Measurements from ENCODE around the gene PELI3.

PELI3 gene

DNA sequence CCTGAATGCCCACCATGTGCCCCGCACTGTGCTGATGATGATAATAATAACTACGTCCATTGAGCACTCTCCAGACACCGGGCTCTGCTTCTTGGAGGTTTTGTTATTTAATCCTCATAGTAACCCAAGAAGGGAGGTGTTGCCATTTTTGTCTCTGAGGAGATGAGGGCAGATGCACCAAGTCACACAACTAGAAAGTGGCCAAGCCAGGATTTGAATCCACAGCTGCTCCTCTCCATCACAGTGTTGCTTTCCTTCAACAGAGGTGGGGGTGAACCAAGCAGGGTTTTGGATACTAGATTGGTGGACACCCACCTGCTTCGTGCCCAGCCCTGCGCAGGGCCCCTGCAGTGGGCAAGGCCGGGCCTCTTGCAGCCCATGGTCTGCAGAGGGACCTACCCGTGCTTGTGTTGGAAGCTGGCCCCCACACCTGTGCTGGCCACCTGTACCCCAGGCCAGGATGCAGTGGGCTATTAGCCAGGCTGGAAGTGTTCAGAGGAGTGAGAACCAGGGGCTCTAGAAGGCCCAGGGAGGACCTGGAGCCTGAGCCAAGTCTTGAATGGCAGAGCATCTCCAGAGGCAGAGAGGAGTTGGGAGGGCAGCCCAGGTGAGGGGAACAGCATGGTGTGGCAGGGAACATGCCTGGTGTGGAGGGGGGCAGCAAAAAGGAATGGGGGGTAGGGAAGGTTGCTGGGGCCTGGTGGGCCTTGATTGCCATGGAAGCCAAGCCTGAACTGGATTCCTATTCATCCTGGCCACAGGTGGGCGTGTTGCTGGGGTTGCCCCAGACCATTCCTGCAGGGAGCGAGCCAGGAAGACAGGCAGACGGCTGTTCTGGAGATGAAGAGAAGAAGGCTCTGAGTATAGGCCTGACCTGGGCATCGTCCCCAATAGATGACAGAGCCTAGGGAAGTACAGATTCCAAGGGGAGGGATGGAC, 10.8 kb downstream of the PELI3 start:
- Histone ChIP-seq H3K27ac (ENCODE audit: poor library complexity, severe bottlenecking) (no peak overlapping the region), H3K36me3 (ENCODE audit: low read depth) (peaks cover 15% of the 10 kb centered on the region), H3K27me3 (ENCODE audit: insufficient read depth, poor library complexity, severe bottlenecking) (no peaks in the 10 kb centered on the region), H3K9me3 (ENCODE audit: severe bottlenecking) (no peaks in the 10 kb centered on the region), H3K4me3 (ENCODE audit: severe bottlenecking) (no peak overlapping the region), H3K4me1 (ENCODE audit: insufficient read depth, poor library complexity, severe bottlenecking) (no peaks in the 10 kb centered on the region)
- DNase-seq (ENCODE audit: low spot score) (no peak), ATAC-seq (ENCODE audit: low read depth) (no peak)
- TF ChIP-seq, protein P1, sequence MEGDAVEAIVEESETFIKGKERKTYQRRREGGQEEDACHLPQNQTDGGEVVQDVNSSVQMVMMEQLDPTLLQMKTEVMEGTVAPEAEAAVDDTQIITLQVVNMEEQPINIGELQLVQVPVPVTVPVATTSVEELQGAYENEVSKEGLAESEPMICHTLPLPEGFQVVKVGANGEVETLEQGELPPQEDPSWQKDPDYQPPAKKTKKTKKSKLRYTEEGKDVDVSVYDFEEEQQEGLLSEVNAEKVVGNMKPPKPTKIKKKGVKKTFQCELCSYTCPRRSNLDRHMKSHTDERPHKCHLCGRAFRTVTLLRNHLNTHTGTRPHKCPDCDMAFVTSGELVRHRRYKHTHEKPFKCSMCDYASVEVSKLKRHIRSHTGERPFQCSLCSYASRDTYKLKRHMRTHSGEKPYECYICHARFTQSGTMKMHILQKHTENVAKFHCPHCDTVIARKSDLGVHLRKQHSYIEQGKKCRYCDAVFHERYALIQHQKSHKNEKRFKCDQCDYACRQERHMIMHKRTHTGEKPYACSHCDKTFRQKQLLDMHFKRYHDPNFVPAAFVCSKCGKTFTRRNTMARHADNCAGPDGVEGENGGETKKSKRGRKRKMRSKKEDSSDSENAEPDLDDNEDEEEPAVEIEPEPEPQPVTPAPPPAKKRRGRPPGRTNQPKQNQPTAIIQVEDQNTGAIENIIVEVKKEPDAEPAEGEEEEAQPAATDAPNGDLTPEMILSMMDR (IDR thresholded peaks at IDR 0.05; ENCODE audit: poor library complexity, severe bottlenecking): no peak

DNA sequence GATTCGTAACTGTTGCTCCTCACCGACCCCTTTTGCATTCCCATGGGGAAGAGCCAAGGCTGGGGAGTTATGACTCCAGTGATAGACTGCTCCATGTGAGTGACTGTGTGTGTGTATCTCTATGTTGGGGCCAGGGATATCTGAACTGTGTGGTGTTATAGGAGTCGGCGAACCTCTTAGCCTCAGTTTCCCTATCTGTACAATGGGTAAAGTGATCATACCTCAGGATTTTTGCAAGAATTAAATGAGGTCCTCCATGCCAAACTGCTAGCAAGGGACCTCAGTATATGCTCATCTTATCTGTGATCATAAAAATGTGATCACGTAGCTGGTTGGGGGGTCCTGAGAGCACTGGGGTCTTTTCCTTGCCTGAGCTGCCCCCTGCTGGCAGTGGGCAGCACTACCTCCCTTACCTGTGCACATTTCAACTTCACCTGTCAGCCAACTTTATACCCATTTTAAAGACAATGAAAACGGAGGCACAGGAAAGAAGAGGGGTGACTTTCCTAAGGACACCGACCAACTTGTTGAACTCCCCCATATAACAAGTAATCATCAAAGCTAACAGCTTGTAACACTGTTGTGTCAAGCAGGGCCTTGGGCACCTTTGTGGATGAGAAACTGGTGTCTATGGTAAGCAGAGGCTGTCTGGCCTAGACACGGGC, 12.2 kb downstream of the PELI3 start:
- H3K9me3 ChIP-seq (ENCODE audit: severe bottlenecking): no peaks in the 10 kb centered on the region
- peak overlapping the region; percentile 48 for H3K4me3 ChIP-seq (ENCODE audit: severe bottlenecking)
- peak overlapping the region; percentile 78 for H3K27ac ChIP-seq (ENCODE audit: poor library complexity, severe bottlenecking)
- no peak for DNase-seq (ENCODE audit: low spot score)
- no peak for ATAC-seq (ENCODE audit: low read depth)
- TF ChIP-seq, protein P1 (IDR thresholded peaks at IDR 0.05; ENCODE audit: poor library complexity, severe bottlenecking): peak; percentile 85
- H3K4me1 ChIP-seq (ENCODE audit: insufficient read depth, poor library complexity, severe bottlenecking): no peaks in the 10 kb centered on the region
- no peaks in the 10 kb centered on the region for H3K27me3 ChIP-seq (ENCODE audit: insufficient read depth, poor library complexity, severe bottlenecking)
- H3K36me3 ChIP-seq (ENCODE audit: low read depth): peaks cover 4% of the 10 kb centered on the region; the same call in 1 of the 2 replicates

DNA sequence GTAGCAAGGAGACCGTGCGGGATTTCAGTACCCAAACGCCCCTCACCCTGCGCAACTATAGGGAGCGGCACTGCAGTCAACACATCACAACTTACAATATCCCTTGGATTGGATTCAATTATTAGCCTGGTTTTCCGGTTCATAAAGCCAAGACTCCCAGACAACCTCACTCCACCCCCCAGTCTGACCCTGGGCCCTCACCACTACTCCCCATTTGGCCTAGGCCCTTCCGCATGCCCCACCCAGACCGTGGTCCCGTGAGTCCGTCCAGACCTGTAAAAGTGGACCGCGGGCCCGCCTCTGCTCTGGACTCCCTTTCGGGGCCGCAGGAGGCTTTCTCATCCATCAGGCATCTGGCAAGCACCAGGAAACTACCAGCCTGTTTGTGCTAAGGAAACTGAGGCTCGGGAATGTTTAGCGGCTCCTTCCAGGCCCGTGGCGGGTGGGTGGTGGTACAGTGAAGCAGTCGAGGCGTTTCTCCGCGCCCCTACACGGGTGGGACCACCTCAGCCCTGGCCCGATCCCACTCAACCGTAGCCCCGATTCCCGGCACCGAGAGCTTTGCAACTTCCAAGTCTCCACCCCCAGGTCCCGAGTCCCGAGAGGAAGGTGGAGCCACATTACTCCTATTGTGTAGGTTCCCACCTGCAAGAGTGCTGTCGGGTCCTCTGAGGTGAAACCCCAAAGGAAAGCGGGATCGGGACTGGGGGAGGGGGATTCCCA, 12.8 kb downstream of the PELI3 start:
- no peak for DNase-seq (ENCODE audit: low spot score)
- TF ChIP-seq, protein P1 (IDR thresholded peaks at IDR 0.05; ENCODE audit: poor library complexity, severe bottlenecking): no peak
- Histone ChIP-seq H3K27me3 (ENCODE audit: insufficient read depth, poor library complexity, severe bottlenecking) (no peaks in the 10 kb centered on the region), H3K4me3 (ENCODE audit: severe bottlenecking) (peak overlapping the region; percentile 48), H3K27ac (ENCODE audit: poor library complexity, severe bottlenecking) (peak overlapping the region; percentile 78), H3K9me3 (ENCODE audit: severe bottlenecking) (no peaks in the 10 kb centered on the region), H3K36me3 (ENCODE audit: low read depth) (peaks cover 4% of the 10 kb centered on the region; the same call in 1 of the 2 replicates), H3K4me1 (ENCODE audit: insufficient read depth, poor library complexity, severe bottlenecking) (no peaks in the 10 kb centered on the region)
- peak; percentile 60 for ATAC-seq (ENCODE audit: low read depth)

DNA sequence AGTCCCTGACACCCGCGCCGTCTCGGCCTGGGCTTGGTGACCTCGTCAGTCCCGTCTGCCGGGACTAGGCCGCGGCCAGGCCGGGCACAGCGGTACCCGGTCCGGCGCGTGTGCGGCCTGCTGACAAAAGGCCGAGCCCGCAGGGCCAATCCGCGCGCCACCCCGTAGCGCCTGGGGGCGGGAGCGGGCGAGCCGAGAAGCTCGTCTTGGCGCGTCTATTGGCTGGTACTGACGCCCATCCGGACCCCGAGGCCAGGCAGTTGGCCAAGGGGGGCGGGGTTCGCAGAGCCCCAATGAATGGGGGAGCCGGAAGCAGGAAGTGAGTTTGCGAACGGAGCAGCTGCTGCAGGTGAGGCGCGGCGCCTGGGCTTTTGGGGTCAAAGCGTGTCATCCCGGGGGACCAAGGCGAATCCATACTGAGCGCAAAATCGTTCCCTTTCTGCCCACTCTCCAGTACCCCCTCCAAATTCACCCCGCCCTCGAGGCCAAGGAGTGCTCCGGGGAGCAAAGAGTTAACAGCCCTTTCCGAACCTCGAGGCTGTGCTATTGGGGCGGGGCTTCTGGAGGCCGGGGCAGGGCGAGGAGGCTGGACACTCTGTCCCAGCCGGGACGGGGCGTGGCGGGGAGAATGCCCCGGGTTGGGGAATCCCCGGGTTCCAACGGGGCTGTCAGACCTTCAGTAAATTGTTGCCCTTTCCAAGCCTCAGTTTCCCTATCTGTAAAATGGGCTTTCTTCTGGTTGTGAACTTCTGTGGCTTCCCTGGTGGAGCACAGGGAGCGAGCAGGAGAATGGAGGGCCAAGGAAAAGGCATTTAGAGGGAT, 13.6 kb downstream of the PELI3 start, which contains the start of gene DPP3:
Gene DPP3, plus strand, starts transcription at position 318 of the 822 bp plus-strand sequence. CDS start 1,767 bp downstream, outside the sequence.
- Histone ChIP-seq H3K27ac (ENCODE audit: poor library complexity, severe bottlenecking) (peak within 1 kb of the TSS; percentile 78), H3K4me3 (ENCODE audit: severe bottlenecking) (peak within 1 kb of the TSS; percentile 48), H3K27me3 (ENCODE audit: insufficient read depth, poor library complexity, severe bottlenecking) (no peaks in the 10 kb centered on the region), H3K4me1 (ENCODE audit: insufficient read depth, poor library complexity, severe bottlenecking) (no peaks in the 10 kb centered on the region), H3K9me3 (ENCODE audit: severe bottlenecking) (no peaks in the 10 kb centered on the region), H3K36me3 (ENCODE audit: low read depth) (peaks cover 4% of the 10 kb centered on the region; the same call in 1 of the 2 replicates)
- ATAC-seq (ENCODE audit: low read depth) (peak; percentile 86), DNase-seq (ENCODE audit: low spot score) (peak; percentile 96)
- TF ChIP-seq, protein P1 (IDR thresholded peaks at IDR 0.05; ENCODE audit: poor library complexity, severe bottlenecking): no peak

Data from RWPE2 (cell line).